GM12878 (cell line): ENCODE results near the gene SHISA7. TPM values are rescaled to one million over a fixed set of nuclear protein-coding genes. Genes with fewer than 3 reads are reported as not detected.

Experiments used
- ATAC-seq: fragments of 200-7000 bp; cut with Tn5 transposase; 3 replicates; pipeline ENCODE4 v1.9.1; 2020; ENCODE audit warnings: mild to moderate bottlenecking, moderate library complexity
- BruUV-seq: library from RNA; stranded (reverse); fragments of 400-500 nt; replicated peaks from 2 replicates; lab custom pipeline; 2021; lab: Mats Ljungman, UMichigan
- CTCF ChIA-PET: fragments of 300-600 bp; sonication (Branson Sonifier 250); formaldehyde crosslinking; extraction: SDS; loops from one replicate; lab custom pipeline; 2021; ENCODE audit warnings: inconsistent platforms; lab: Yijun Ruan, JAX
- POLR2A ChIA-PET: fragments of 350-600 bp; formaldehyde crosslinking; extraction: SDS; loops from one replicate; lab custom pipeline; 2021; ENCODE audit warnings: inconsistent platforms; lab: Charles Lee
- RAD21 ChIA-PET: fragments of 300-600 bp; sonication (Branson Sonifier 250); formaldehyde crosslinking; loops from one replicate; lab custom pipeline; 2023; ENCODE audit warnings: antibody characterized with exemption; ENCODE audit not compliant: unreplicated experiment; lab: Charles Lee
- SMC1A ChIA-PET: fragments of 300-600 bp; sonication (Branson Sonifier 250); formaldehyde crosslinking; loops from one replicate; lab custom pipeline; 2023; ENCODE audit not compliant: unreplicated experiment, uncharacterized antibody; lab: Charles Lee
- DNase-seq: peaks from one replicate; pipeline ENCODE4 v3.0.0-alpha.2; 2011; ENCODE audit warnings: low read depth, low spot score
- FAIRE-seq: peaks from 3 replicates; lab custom pipeline; 2011; peaks lifted over from hg19 to GRCh38; lab: Jason Lieb, UNC
- H2AFZ ChIP-seq: 2 replicates; pipeline ENCODE4 v1.6.0; 2011; ENCODE audit warnings: low read depth, low read length, control low read depth; ENCODE audit not compliant: control insufficient read depth
- H3K27ac ChIP-seq: 2 replicates; pipeline ENCODE4 v1.5.1; 2011; ENCODE audit warnings: control low read depth; ENCODE audit not compliant: control insufficient read depth, insufficient read depth
- H3K27me3 ChIP-seq, 2 experiments: replicated peaks in 1 of 2; 2 replicates each; pipeline versions ENCODE4 v1.6.0 to v1.6.1; 2011; ENCODE audit warnings: low read length in 1 of 2; ENCODE audit not compliant: control insufficient read depth in 2 of 2, insufficient read depth in 2 of 2
- H3K36me3 ChIP-seq, 2 experiments: 2 replicates each; pipeline ENCODE4 v1.5.1; 2011; ENCODE audit warnings: low read length in 1 of 2; ENCODE audit not compliant: control insufficient read depth in 2 of 2, insufficient read depth in 2 of 2
- H3K4me1 ChIP-seq: 2 replicates; pipeline ENCODE4 v1.6.1; 2011; ENCODE audit warnings: mild to moderate bottlenecking, low read length, moderate library complexity, mixed read lengths; ENCODE audit not compliant: control insufficient read depth, insufficient read depth
- H3K4me2 ChIP-seq: 2 replicates; pipeline ENCODE4 v1.6.0; 2011; ENCODE audit warnings: control low read depth; ENCODE audit not compliant: control insufficient read depth, insufficient read depth
- H3K4me3 ChIP-seq: fragments of 200-600 bp; sonication (generic); 2 replicates; pipeline ENCODE4 v1.5.1; 2016
- H3K79me2 ChIP-seq: 2 replicates; pipeline ENCODE4 v1.6.0; 2011; ENCODE audit warnings: low read length; ENCODE audit not compliant: control insufficient read depth, insufficient read depth
- H3K9ac ChIP-seq: 2 replicates; pipeline ENCODE4 v1.8.0; 2011; ENCODE audit warnings: low read length, control low read depth, mixed read lengths; ENCODE audit not compliant: control insufficient read depth, insufficient read depth
- H3K9me3 ChIP-seq: replicated peaks from 3 replicates; pipeline ENCODE4 v1.5.1; 2011; ENCODE audit warnings: mild to moderate bottlenecking, low read length; ENCODE audit not compliant: control insufficient read depth, insufficient read depth
- H4K20me1 ChIP-seq: 2 replicates; pipeline ENCODE4 v1.6.0; 2011; ENCODE audit not compliant: control insufficient read depth, insufficient read depth
- BCL3 ChIP-seq: IDR thresholded peaks from 2 replicates; pipeline ENCODE4 v1.6.1; 2011; ENCODE audit warnings: borderline replicate concordance, low read depth, mild to moderate bottlenecking, moderate library complexity, low read length; ENCODE audit not compliant: insufficient read depth, poor library complexity, severe bottlenecking
- EED ChIP-seq: sonication (generic); IDR thresholded peaks from 2 replicates; pipeline ENCODE4 v1.6.1; 2016; ENCODE audit warnings: antibody characterized with exemption, low read depth
- HDGF ChIP-seq: fragments of 450-650 bp; IDR thresholded peaks from 2 replicates; pipeline ENCODE4 v1.6.1; 2016; ENCODE audit warnings: antibody characterized with exemption
- NRF1 ChIP-seq: conservative IDR thresholded peaks from 2 replicates; pipeline ENCODE4 v1.6.1; 2011; ENCODE audit warnings: mild to moderate bottlenecking, low read depth, low read length, improper control_type of control experiment
- POU2F2 ChIP-seq: IDR thresholded peaks from 3 replicates; pipeline ENCODE4 v1.6.1; 2011; ENCODE audit warnings: low read depth, mild to moderate bottlenecking, low read length, borderline replicate concordance
- RAD51 ChIP-seq: fragments of 450-650 bp; IDR thresholded peaks from 2 replicates; pipeline ENCODE4 v1.6.1; 2016; ENCODE audit warnings: moderate library complexity, mild to moderate bottlenecking, inconsistent platforms
- REST ChIP-seq: IDR thresholded peaks from 2 replicates; pipeline ENCODE4 v1.6.1; 2012; ENCODE audit warnings: mild to moderate bottlenecking, low read depth, low read length
- SRF ChIP-seq, 2 experiments: IDR thresholded peaks; 2 replicates each; pipeline ENCODE4 v1.6.1; 2011; ENCODE audit warnings: low read depth in 2 of 2, low read length in 2 of 2, mild to moderate bottlenecking in 1 of 2, moderate library complexity in 1 of 2
- TAF1 ChIP-seq: IDR thresholded peaks from 2 replicates; pipeline ENCODE4 v1.6.1; 2011; ENCODE audit warnings: mild to moderate bottlenecking, low read depth, low read length, borderline replicate concordance
- WGBS: methylation state at CpG from one replicate; pipeline ENCODE4 v1.1.6; 2016; ENCODE audit warnings: low lambda C conversion rate; ENCODE audit not compliant: insufficient replicate concordance, insufficient coverage; ENCODE audit errors: missing lambda C conversion rate; 5-methylcytosine and 5-hydroxymethylcytosine counted together
- in situ Hi-C: fragments of 300-500 bp; cut with MboI; formaldehyde crosslinking; loops from 9 replicates; pipeline ENCODE4 v1.14.3; 2018; ENCODE audit warnings: mixed read lengths
- intact Hi-C: fragments of 100-400 bp; cut with micrococcal nuclease; formaldehyde crosslinking; loops from one replicate; pipeline ENCODE4 v1.14.2; 2022; ENCODE audit not compliant: unreplicated experiment
- polyA plus RNA-seq, 11 experiments: library from polyadenylated mRNA; depleted of rRNA in 4 of 11; unstranded in 6 of 11; stranded (reverse) in 5 of 11; fragments of >200 nt; fragmentation: Nextera tagmentation in 4 of 11; fragmentation: Illumina TruSeq in 1 of 11; extraction: Ambion mirVana in 4 of 11; extraction: Trizol in 1 of 11; gene quantifications; 1 replicate in 1 of 11; 2 replicates in 10 of 11; pipeline versions ENCODE4 v1.2.1 to v1.2.3, GENCODE V29; 2011 to 2016; ENCODE audit warnings: inconsistent platforms in 2 of 11, missing spikeins in 2 of 11, low read depth in 1 of 11
- total RNA-seq, 4 experiments: library from RNA; depleted of rRNA in 3 of 4; stranded (reverse); fragments of >200 nt in 3 of 4; fragmentation: Illumina TruSeq in 1 of 4; extraction: Trizol in 1 of 4; gene quantifications; 2 replicates each; pipeline versions ENCODE4 v1.2.1 to v1.2.3, GENCODE V29; 2013 to 2021

The SHISA7 gene
- total and polyA plus RNA-seq, 10 of the 15 experiments (the other 5 are each of a cell fraction or from before 2014, with no cell fraction given) = 0.03 TPM; not detected in 9

- Histone ChIP-seq H3K4me3 (no peak overlapping the region), H3K4me1 (peaks cover 4% of the 10 kb centered on the region), H3K79me2 (no peaks in the 10 kb centered on the region; the same call in 1 of the 2 replicates), H3K36me3 (no peaks in the 10 kb centered on the region), H3K27ac (no peak overlapping the region), H3K4me2 (no peak overlapping the region), H3K9ac (no peak overlapping the region), H3K27me3 (no peaks in the 10 kb centered on the region; a peak in 1 of 4 replicates), H2AFZ (no peak overlapping the region), H3K9me3 (no peaks in the 10 kb centered on the region), H4K20me1 (no peaks in the 10 kb centered on the region)
- ChIA-PET SMC1A (no interaction called here), RAD21 (no interaction called here), POLR2A (interaction anchor here (0.5 to 0.6 kb wide), 2 partner anchors 80 to 274 kb away, joined by 3 to 5 read pairs; no protein-coding TSS in a partner anchor), CTCF (interaction anchor here (3.4 kb wide), 1 partner anchor 15 kb away, joined by 22 read pairs; no protein-coding TSS in a partner anchor)
- TF ChIP-seq RAD51 (no peak), HDGF (no peak)
- no peak for ATAC-seq
- intact Hi-C loops (no loop called here), in situ Hi-C loops (no loop called here)
- no peak for DNase-seq
- 73% methylated on average over 26 of the region's 36 CpGs for WGBS
- no peak for FAIRE-seq
- no TSS peak for BruUV-seq
Observed at GRCh38 chr19:55488986-55489710, 46.0 kb upstream of the SHISA7 start.

GRCh38 chr19:55487924-55488687 lies 45.0 kb upstream of the SHISA7 start, which contains the start of gene SSC5D:
TSS of gene SSC5D (plus strand) at chr19:55488436. CDS start at chr19:55488590, 154 bp downstream.
- H3K9me3 ChIP-seq = no peaks in the 10 kb centered on the region
- FAIRE-seq (no peak), DNase-seq (no peak), ATAC-seq (no peak)
- no peaks in the 10 kb centered on the region; the same call in 1 of the 2 replicates for H3K79me2 ChIP-seq
- intact Hi-C loops (no loop called here), in situ Hi-C loops (no loop called here)
- WGBS = 0% methylated on average over 4 of the region's 21 CpGs
- CTCF ChIA-PET = interaction anchor here (3.4 kb wide), 1 partner anchor 16 kb away, joined by 22 read pairs; no protein-coding TSS in a partner anchor
- no TSS peak for BruUV-seq
- no peak within 1 kb of the TSS for H3K9ac ChIP-seq
- H3K4me1 ChIP-seq = peaks cover 6% of the 10 kb centered on the region
- no peak within 1 kb of the TSS for H3K4me2 ChIP-seq
- RAD21 ChIA-PET = no interaction called here
- no peaks in the 10 kb centered on the region; a peak in 1 of 4 replicates for H3K27me3 ChIP-seq
- SMC1A ChIA-PET = interaction anchor here (1.7 to 1.8 kb wide), 3 partner anchors 10 to 16 kb away, joined by 4 to 6 read pairs (median 5); no protein-coding TSS in a partner anchor
- H2AFZ ChIP-seq = no peak within 1 kb of the TSS
- H3K27ac ChIP-seq = no peak within 1 kb of the TSS
- H4K20me1 ChIP-seq = no peaks in the 10 kb centered on the region
- no peak within 1 kb of the TSS for H3K4me3 ChIP-seq
- POLR2A ChIA-PET = interaction anchor here (0.6 to 1.6 kb wide), 3 partner anchors 11 to 137 kb away, joined by 3 to 4 read pairs (median 3); partner anchors contain the start of gene ZNF628
- peaks cover 0 to 3% of the 10 kb centered on the region in 2 experiments; a peak in 2 of 4 replicates for H3K36me3 ChIP-seq
- no peak for TF ChIP-seq POU2F2
- no peak for TF ChIP-seq REST
- no peak for TF ChIP-seq EED
- no peak for TF ChIP-seq NRF1
- TF ChIP-seq BCL3 = no peak
- TF ChIP-seq HDGF = no peak
- TF ChIP-seq SRF (IDR thresholded peaks at IDR 0.05; ENCODE audit: low read depth in 2 of 2, low read length in 2 of 2) = no peak
- no peak for TF ChIP-seq TAF1
